Upper lobe of right lung (tissue), 1 donor: ENCODE measurements around the gene PIAS4. TPM values are rescaled to one million over a fixed set of nuclear protein-coding genes. Genes with fewer than 3 reads are reported as not detected.

ENCODE experiments used
- ATAC-seq: fragments of 200-7000 bp; cut with Tn5 transposase; one replicate; pipeline ENCODE4 v1.9.1; 2020; ENCODE audit warnings: mild to moderate bottlenecking, moderate library complexity
- DNase-seq: peaks from one replicate; pipeline ENCODE4 v3.0.0-alpha.2; 2020
- H3K27ac ChIP-seq: fragments of 200-600 bp; one replicate; pipeline ENCODE4 v1.8.0; 2022
- H3K27me3 ChIP-seq: fragments of 200-600 bp; one replicate; pipeline ENCODE4 v1.8.0; 2022; ENCODE audit warnings: mild to moderate bottlenecking
- H3K36me3 ChIP-seq: fragments of 200-600 bp; one replicate; pipeline ENCODE4 v1.8.0; 2022
- H3K4me1 ChIP-seq: fragments of 200-600 bp; one replicate; pipeline ENCODE4 v1.8.0; 2022
- H3K4me3 ChIP-seq: fragments of 200-600 bp; one replicate; pipeline ENCODE4 v1.8.0; 2022; ENCODE audit warnings: mild to moderate bottlenecking
- H3K9me3 ChIP-seq: fragments of 200-600 bp; one replicate; pipeline ENCODE4 v1.8.0; 2022
- intact Hi-C: fragments of 100-400 bp; cut with DNase I; formaldehyde crosslinking; loops from one replicate; pipeline ENCODE4 v1.11.0; 2022
- total RNA-seq: library from RNA; stranded (reverse); fragmentation: NEBNext Ultra II Directional; extraction: Animal tissue kit (Norgen Biotek cat#: 25700); gene quantifications from one replicate; pipeline ENCODE4 v1.2.1, GENCODE V29; 2021
- TF ChIP-seq, protein P1 (sequence below): fragments of 200-600 bp; IDR thresholded peaks from one replicate; pipeline ENCODE4 v1.8.0; 2022; ENCODE audit warnings: antibody characterized with exemption
- donor health status: DM: no; HTN: yes; CAD: no; lungs with severe emphysema.

Gene PIAS4
- total RNA-seq, 1 donor from 2014 or later: 25.4 TPM

DNA sequence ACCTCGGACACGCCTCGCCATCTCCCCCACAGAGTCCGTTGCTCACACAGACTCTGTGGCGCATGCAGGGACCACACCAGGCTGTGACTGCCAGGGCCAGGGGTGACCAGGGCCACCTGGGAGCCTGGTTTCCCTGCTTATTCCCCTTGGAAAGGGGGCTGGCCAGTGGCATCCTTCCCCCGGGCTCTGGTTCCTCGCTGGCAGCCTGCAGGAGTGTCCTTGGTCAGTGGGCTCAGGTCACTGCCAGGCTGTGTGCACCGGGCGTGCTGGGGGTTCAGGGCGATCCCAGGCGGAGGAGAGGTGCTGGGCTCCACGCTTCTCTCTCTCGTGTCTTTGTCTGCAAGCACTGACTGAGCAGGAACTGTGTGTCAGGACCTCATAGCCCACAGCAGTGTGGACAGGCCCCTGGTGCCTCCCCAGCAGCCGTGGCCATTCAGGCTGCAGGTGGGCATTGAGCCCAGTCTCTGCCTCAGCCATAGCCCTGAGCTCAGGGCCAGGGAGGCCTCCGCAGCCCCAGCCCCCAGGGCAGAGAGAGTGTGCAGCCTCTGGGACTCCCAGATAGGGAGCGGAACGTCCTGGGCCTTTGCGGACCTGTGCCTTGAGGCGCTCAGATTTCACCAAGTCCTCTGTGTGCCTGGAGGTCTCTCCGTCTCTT, 6.5 kb downstream of the PIAS4 start:
- TF ChIP-seq, protein P1, sequence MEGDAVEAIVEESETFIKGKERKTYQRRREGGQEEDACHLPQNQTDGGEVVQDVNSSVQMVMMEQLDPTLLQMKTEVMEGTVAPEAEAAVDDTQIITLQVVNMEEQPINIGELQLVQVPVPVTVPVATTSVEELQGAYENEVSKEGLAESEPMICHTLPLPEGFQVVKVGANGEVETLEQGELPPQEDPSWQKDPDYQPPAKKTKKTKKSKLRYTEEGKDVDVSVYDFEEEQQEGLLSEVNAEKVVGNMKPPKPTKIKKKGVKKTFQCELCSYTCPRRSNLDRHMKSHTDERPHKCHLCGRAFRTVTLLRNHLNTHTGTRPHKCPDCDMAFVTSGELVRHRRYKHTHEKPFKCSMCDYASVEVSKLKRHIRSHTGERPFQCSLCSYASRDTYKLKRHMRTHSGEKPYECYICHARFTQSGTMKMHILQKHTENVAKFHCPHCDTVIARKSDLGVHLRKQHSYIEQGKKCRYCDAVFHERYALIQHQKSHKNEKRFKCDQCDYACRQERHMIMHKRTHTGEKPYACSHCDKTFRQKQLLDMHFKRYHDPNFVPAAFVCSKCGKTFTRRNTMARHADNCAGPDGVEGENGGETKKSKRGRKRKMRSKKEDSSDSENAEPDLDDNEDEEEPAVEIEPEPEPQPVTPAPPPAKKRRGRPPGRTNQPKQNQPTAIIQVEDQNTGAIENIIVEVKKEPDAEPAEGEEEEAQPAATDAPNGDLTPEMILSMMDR: no peak
- Histone ChIP-seq H3K9me3 (no peaks in the 10 kb centered on the region), H3K4me1 (peaks cover 28% of the 10 kb centered on the region), H3K36me3 (peaks cover 28% of the 10 kb centered on the region), H3K4me3 (no peak overlapping the region), H3K27ac (no peak overlapping the region), H3K27me3 (no peaks in the 10 kb centered on the region)
- no peak for DNase-seq
- intact Hi-C loops: no loop called here
- ATAC-seq: no peak

DNA sequence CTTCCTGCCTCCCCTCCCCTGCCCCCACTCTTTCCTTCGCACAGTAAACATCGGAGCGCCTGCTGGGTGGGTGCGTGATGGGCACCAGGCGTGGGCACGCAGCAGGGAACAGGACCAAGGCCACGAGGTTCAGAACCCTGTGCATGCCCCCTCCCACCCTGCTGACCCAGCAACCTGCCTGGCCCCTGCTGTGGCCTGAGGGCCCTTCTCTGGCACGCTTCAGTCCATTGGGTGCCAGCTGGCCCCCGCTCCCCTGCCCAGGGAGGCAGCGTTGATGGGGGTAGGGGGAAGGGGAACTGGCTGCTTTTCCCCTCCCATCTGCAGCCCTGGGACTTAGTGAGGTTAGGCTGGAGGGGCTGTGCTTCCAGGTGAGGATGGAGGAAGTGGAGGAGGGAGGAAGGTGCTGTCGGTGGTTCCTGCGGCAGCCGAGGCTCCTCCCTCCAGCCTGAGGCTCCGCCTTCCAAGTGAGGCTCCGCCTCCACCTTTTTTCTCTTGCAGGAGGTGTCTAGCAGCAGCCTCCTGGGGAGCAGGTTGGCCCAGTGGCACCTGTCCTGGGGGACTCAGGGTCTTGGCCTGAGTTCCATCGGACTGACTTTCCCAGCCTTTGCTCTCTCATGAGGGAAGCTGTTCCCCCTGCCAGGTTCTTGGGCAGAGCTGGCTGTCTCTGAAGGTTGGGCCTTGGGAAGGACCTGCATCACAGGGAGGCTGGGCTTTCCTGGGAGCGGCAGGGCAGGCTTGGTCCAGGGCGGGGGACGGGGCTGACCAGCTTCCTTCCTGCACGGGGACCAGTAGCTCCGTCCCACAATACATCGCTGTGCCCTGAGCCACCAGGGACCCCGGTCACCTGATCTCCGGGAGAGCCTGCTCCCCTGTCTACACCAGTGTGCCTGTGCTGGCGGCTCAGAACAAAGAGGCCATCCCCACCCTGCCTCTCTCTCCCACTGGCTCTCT, 7.3 kb downstream of the PIAS4 start:
- intact Hi-C loops: no loop called here
- peak; percentile 22 for ATAC-seq
- no peak overlapping the region for H3K4me3 ChIP-seq
- peaks cover 20% of the 10 kb centered on the region for H3K4me1 ChIP-seq
- peak; percentile 63 for DNase-seq
- peaks cover 28% of the 10 kb centered on the region for H3K36me3 ChIP-seq
- TF ChIP-seq, protein P1: no peak
- H3K27me3 ChIP-seq: no peaks in the 10 kb centered on the region
- H3K27ac ChIP-seq: peak overlapping the region; percentile 8
- no peaks in the 10 kb centered on the region for H3K9me3 ChIP-seq

DNA sequence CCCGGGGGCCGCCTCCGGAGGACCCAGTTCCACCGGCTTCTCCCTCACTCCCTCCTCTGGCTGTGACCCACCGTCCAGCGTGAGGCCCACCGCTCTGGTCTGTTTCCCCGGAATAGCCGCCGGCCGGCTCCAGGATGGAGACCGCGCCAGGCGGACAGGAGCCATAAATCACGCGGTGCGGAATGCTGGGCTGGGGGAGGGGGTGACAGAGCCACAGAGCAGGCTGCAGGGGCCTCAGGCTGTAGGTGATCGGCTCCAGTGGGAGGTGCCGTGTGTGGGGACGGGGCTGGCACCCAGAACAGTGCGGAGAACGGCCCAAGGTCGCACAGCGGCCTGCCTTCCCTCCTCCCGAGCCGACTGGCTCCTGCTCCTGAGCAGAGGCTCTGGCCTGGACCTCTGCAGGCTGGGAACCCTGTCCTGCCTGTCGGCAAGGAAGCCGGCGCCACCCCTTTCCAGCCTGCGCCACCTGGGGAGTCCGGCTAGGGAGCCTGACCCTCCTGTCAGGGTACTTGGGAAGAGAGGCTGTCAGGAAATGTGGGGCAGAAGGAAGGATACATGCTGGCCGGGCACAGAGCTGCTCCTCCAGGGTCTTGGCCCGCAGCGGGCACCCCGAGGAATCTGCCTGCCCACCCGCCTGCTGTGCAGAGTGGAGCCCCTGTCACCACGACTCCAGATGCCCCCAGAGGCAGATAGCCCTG, 8.3 kb downstream of the PIAS4 start:
- H3K9me3 ChIP-seq: no peaks in the 10 kb centered on the region
- TF ChIP-seq, protein P1: no peak
- intact Hi-C loops: no loop called here
- peaks cover 11% of the 10 kb centered on the region for H3K4me1 ChIP-seq
- ATAC-seq (no peak), DNase-seq (peak; percentile 63)
- no peaks in the 10 kb centered on the region for H3K27me3 ChIP-seq
- peak overlapping the region; percentile 8 for H3K27ac ChIP-seq
- H3K4me3 ChIP-seq: no peak overlapping the region
- peaks cover 28% of the 10 kb centered on the region for H3K36me3 ChIP-seq

DNA sequence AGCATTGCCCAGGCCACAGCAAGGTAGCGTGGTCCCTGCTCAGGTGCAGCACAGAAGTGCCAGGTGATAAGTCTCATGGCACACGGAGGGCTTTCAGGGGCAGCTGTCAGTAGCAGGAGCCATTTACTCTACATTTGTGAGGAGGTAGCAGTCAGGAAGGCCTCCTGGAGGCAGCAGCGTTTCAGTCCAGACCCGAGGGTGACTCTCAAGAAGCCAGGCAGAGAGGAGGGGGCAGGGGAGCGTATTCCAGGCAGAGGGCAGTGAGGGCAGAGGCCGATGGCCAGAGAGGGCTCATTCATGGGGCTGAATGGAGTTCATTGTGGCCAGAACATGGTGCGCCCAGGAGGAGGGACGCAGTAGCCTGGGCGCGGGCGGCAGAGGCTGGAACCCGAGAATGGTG, 8.9 kb downstream of the PIAS4 start:
- no peak for DNase-seq
- peaks cover 28% of the 10 kb centered on the region for H3K36me3 ChIP-seq
- no peaks in the 10 kb centered on the region for H3K9me3 ChIP-seq
- no peak overlapping the region for H3K27ac ChIP-seq
- H3K27me3 ChIP-seq: no peaks in the 10 kb centered on the region
- no peak for ATAC-seq
- H3K4me3 ChIP-seq: no peak overlapping the region
- intact Hi-C loops: no loop called here
- TF ChIP-seq, protein P1: no peak
- H3K4me1 ChIP-seq: peaks cover 6% of the 10 kb centered on the region

DNA sequence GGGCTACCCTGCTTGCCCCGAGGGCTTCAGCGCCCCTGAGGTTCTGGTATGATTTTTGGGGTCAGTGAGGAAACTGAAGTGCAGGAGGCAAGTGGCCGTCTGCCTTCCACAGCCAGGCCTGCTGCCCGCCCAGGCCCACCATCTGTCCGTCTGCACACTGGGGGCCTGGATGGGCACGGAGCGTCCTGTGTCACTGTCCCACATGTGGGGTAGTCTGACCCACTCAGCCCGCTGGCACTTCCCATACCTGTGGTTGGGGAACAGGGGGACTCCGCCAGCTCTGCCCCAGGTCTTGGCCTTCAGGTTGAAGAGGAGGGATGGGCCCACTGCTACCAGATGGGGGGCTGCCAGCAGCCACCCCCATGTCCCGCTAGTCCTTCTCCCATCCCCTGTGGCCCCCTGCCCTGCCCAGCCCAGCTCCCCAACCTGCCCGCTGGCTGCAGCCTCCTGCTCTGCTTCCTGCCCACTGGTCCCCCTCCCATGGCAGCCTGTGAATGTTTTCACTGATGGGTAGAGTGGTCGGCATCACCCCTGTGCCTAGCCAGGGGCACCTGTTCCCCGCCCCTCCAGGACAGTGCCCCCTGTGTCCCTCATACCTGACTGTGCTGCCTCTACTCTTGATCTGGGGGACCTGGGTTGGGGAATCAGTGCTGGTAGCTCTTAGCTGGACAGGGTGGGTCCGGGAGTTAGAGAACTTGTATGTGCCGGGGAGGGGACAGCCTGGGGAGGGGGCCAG, 9.5 kb downstream of the PIAS4 start:
- H3K27me3 ChIP-seq: no peaks in the 10 kb centered on the region
- ATAC-seq (no peak), DNase-seq (no peak)
- H3K27ac ChIP-seq: no peak overlapping the region
- peaks cover 6% of the 10 kb centered on the region for H3K4me1 ChIP-seq
- H3K4me3 ChIP-seq: no peak overlapping the region
- TF ChIP-seq, protein P1: no peak
- peaks cover 28% of the 10 kb centered on the region for H3K36me3 ChIP-seq
- H3K9me3 ChIP-seq: no peaks in the 10 kb centered on the region
- intact Hi-C loops: no loop called here
